H9 (cell line): ENCODE results near the gene LRMDA. TPM values are rescaled to one million over a fixed set of nuclear protein-coding genes. Genes with fewer than 3 reads are reported as not detected.

ENCODE experiments used
- DNase-seq: peaks from one replicate; pipeline ENCODE4 v3.0.0-alpha.2; 2017
- H2AFZ ChIP-seq: one replicate; pipeline ENCODE4 v1.6.1; 2013; ENCODE audit warnings: mild to moderate bottlenecking, low read length, control low read depth, moderate library complexity
- H2AK5ac ChIP-seq: 2 replicates; pipeline ENCODE4 v1.6.1; 2013; ENCODE audit warnings: low read length, control low read depth, mixed read lengths; ENCODE audit not compliant: insufficient read length
- H2BK120ac ChIP-seq: one replicate; pipeline ENCODE4 v1.6.1; 2013; ENCODE audit warnings: low read depth, mild to moderate bottlenecking, low read length, control low read depth, inconsistent platforms; ENCODE audit not compliant: poor library complexity, severe bottlenecking
- H2BK12ac ChIP-seq: 2 replicates; pipeline ENCODE4 v1.6.1; 2013; ENCODE audit warnings: low read length, control low read depth, mixed read lengths, low read depth; ENCODE audit not compliant: insufficient read length
- H2BK15ac ChIP-seq: 2 replicates; pipeline ENCODE4 v1.6.1; 2013; ENCODE audit warnings: low read depth, low read length, control low read depth
- H2BK20ac ChIP-seq: one replicate; pipeline ENCODE4 v1.6.1; 2013; ENCODE audit warnings: low read depth, mild to moderate bottlenecking, low read length, control low read depth, inconsistent platforms; ENCODE audit not compliant: poor library complexity, severe bottlenecking
- H2BK5ac ChIP-seq: 2 replicates; pipeline ENCODE4 v1.6.1; 2013; ENCODE audit warnings: low read length, control low read depth, mixed read lengths; ENCODE audit not compliant: insufficient read length
- H3K14ac ChIP-seq: 2 replicates; pipeline ENCODE4 v1.6.1; 2013; ENCODE audit warnings: low read length, control low read depth; ENCODE audit not compliant: insufficient read depth
- H3K18ac ChIP-seq: 2 replicates; pipeline ENCODE4 v1.6.1; 2013; ENCODE audit warnings: low read depth, mild to moderate bottlenecking, mixed read lengths, low read length, control low read depth; ENCODE audit not compliant: insufficient read length
- H3K23ac ChIP-seq: 2 replicates; pipeline ENCODE4 v1.6.1; 2013; ENCODE audit warnings: low read length, control low read depth, mixed read lengths, low read depth; ENCODE audit not compliant: insufficient read length
- H3K23me2 ChIP-seq: 2 replicates; pipeline ENCODE4 v1.6.1; 2013; ENCODE audit warnings: low read depth, mild to moderate bottlenecking, mixed read lengths, low read length, control low read depth; ENCODE audit not compliant: insufficient read length, poor library complexity, severe bottlenecking
- H3K27ac ChIP-seq: 2 replicates; pipeline ENCODE4 v1.5.1; 2013; ENCODE audit warnings: low read length, control low read depth, mixed read lengths, low read depth; ENCODE audit not compliant: insufficient read length
- H3K27me3 ChIP-seq: 2 replicates; pipeline ENCODE4 v1.6.1; 2013; ENCODE audit warnings: low read length, control low read depth, inconsistent platforms; ENCODE audit not compliant: insufficient read depth
- H3K4ac ChIP-seq: 2 replicates; pipeline ENCODE4 v1.6.1; 2013; ENCODE audit warnings: low read depth, mild to moderate bottlenecking, control low read depth, inconsistent platforms, low read length, moderate library complexity
- H3K4me1 ChIP-seq: 2 replicates; pipeline ENCODE4 v1.6.1; 2013; ENCODE audit warnings: low read length, control low read depth, inconsistent platforms; ENCODE audit not compliant: insufficient read depth
- H3K4me2 ChIP-seq: 2 replicates; pipeline ENCODE4 v1.6.1; 2013; ENCODE audit warnings: low read length, control low read depth, mixed read lengths; ENCODE audit not compliant: insufficient read length, insufficient read depth
- H3K56ac ChIP-seq: 2 replicates; pipeline ENCODE4 v1.6.1; 2013; ENCODE audit warnings: low read depth, mild to moderate bottlenecking, mixed read lengths, low read length, control low read depth; ENCODE audit not compliant: insufficient read length
- H3K79me1 ChIP-seq: 2 replicates; pipeline ENCODE4 v1.6.1; 2013; ENCODE audit warnings: low read depth, mild to moderate bottlenecking, moderate library complexity, low read length, control low read depth, inconsistent platforms; ENCODE audit not compliant: insufficient read depth, poor library complexity, severe bottlenecking
- H3K79me2 ChIP-seq: 2 replicates; pipeline ENCODE4 v1.6.1; 2013; ENCODE audit warnings: low read length, control low read depth, inconsistent platforms; ENCODE audit not compliant: insufficient read depth
- H3K9ac ChIP-seq: 2 replicates; pipeline ENCODE4 v1.6.1; 2013; ENCODE audit warnings: low read length, control low read depth, mixed read lengths; ENCODE audit not compliant: insufficient read length; ENCODE audit errors: extremely low read depth
- H3K9me3 ChIP-seq: one replicate; pipeline ENCODE4 v1.6.1; 2013; ENCODE audit warnings: low read depth, low read length, inconsistent platforms; ENCODE audit not compliant: control insufficient read depth
- H3T11ph ChIP-seq: one replicate; pipeline ENCODE4 v1.6.1; 2013; ENCODE audit warnings: mild to moderate bottlenecking, low read length, control low read depth, inconsistent platforms
- H4K20me1 ChIP-seq: one replicate; pipeline ENCODE4 v1.6.1; 2013; ENCODE audit not compliant: control insufficient read depth, insufficient read length, insufficient read depth
- H4K5ac ChIP-seq: 2 replicates; pipeline ENCODE4 v1.6.1; 2013; ENCODE audit warnings: low read depth, mild to moderate bottlenecking, mixed read lengths, low read length, control low read depth; ENCODE audit not compliant: insufficient read length
- H4K8ac ChIP-seq: replicated peaks from 2 replicates; pipeline ENCODE4 v1.6.1; 2013; ENCODE audit warnings: low read length, control low read depth, mixed read lengths, low read depth; ENCODE audit not compliant: insufficient read length
- H4K91ac ChIP-seq: 2 replicates; pipeline ENCODE4 v1.6.1; 2013; ENCODE audit warnings: low read depth, mild to moderate bottlenecking, moderate library complexity, mixed read lengths, low read length, control low read depth; ENCODE audit not compliant: insufficient read length
- H3K27ac Mint-ChIP-seq, 3 experiments: 2 replicates in 2 of 3; 3 replicates in 1 of 3; pipeline ENCODE4 v1.8.0; 2020 to 2021; ENCODE audit warnings: mixed read lengths in 3 of 3, mild to moderate bottlenecking in 1 of 3, moderate library complexity in 1 of 3
- H3K27me3 Mint-ChIP-seq: 2 replicates; pipeline ENCODE4 v1.8.0; 2021; ENCODE audit warnings: low read depth, mild to moderate bottlenecking, moderate library complexity, mixed read lengths
- H3K36me3 Mint-ChIP-seq, 3 experiments: 2 replicates in 2 of 3; 3 replicates in 1 of 3; pipeline ENCODE4 v1.8.0; 2020 to 2021; ENCODE audit warnings: low read depth in 3 of 3, mixed read lengths in 3 of 3; ENCODE audit not compliant: insufficient read depth in 1 of 3
- H3K4me1 Mint-ChIP-seq, 2 experiments: 2 replicates each; pipeline ENCODE4 v1.8.0; 2020; ENCODE audit warnings: mixed read lengths in 2 of 2
- H3K4me3 Mint-ChIP-seq, 2 experiments: 2 replicates in 1 of 2; 3 replicates in 1 of 2; pipeline ENCODE4 v1.8.0; 2020 to 2021; ENCODE audit warnings: mild to moderate bottlenecking in 2 of 2, mixed read lengths in 2 of 2, moderate library complexity in 1 of 2
- H3K9me3 Mint-ChIP-seq, 2 experiments: 2 replicates in 1 of 2; 3 replicates in 1 of 2; pipeline ENCODE4 v1.8.0; 2020; ENCODE audit warnings: mild to moderate bottlenecking in 2 of 2, mixed read lengths in 2 of 2, moderate library complexity in 1 of 2
- WGBS: extraction: QIAGEN DNeasy Blood & Tissue Kit; methylation state at CpG from one replicate; pipeline ENCODE4 v1.1.7; 2013; ENCODE audit warnings: missing lambda C conversion rate, low lambda C conversion rate, mixed read lengths; ENCODE audit not compliant: insufficient read length; ENCODE audit errors: extremely low coverage; 5-methylcytosine and 5-hydroxymethylcytosine counted together
- total RNA-seq: library from RNA; stranded (reverse); gene quantifications from 2 replicates; pipeline ENCODE4 v1.2.1, GENCODE V29; 2021
- TF ChIP-seq, protein P1 (sequence below): fragments of 200-600 bp; sonication (generic); conservative IDR thresholded peaks from 3 replicates; pipeline ENCODE4 v1.8.0; 2021; ENCODE audit warnings: antibody characterized with exemption, mild to moderate bottlenecking

The LRMDA gene
- total RNA-seq, 1 experiment from 2014 or later, result 1.8 TPM

DNA sequence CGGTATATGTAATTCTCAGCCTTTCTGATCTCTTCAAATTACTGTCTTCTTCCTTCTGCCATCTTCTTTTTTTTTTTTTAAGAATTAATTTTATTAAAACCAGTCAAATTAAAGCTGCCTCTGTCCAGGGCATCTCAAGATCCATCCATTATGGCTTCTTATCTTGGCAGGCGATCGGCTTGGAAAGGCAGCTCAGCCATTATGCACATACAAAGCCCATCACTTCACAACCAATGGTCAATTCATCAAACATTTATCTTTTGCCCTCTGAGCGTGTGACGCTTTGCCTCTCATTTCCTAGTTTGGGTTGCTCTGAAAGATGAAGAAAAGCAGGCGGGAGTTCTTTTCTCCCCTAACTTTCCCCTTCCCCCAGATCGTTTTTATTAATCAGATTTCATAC is 591.6 kb downstream of the LRMDA start:
- Histone ChIP-seq H2AFZ (no peak overlapping the region), H3K56ac (no peak overlapping the region), H3T11ph (no peak overlapping the region), H4K5ac (no peak overlapping the region), H4K20me1 (no peaks in the 10 kb centered on the region), H3K27ac (no peak overlapping the region), H3K9me3 (no peaks in the 10 kb centered on the region), H3K9ac (no peak overlapping the region), H3K4me1 (no peaks in the 10 kb centered on the region), H3K18ac (no peak overlapping the region), H3K4me2 (no peak overlapping the region), H3K23me2 (no peaks in the 10 kb centered on the region), H2AK5ac (no peak overlapping the region), H2BK12ac (no peak overlapping the region), H2BK120ac (no peak overlapping the region), H2BK5ac (no peak overlapping the region), H3K79me2 (no peaks in the 10 kb centered on the region), H3K14ac (no peak overlapping the region), H3K4ac (no peak overlapping the region), H3K27me3 (no peaks in the 10 kb centered on the region), H2BK20ac (no peak overlapping the region), H3K79me1 (no peaks in the 10 kb centered on the region), H4K91ac (no peak overlapping the region), H3K23ac (no peak overlapping the region), H4K8ac (no peak overlapping the region), H2BK15ac (no peak overlapping the region)
- no peak overlapping the region for H3K4me3 Mint-ChIP-seq
- no peak overlapping the region for H3K27ac Mint-ChIP-seq
- no peaks in the 10 kb centered on the region for H3K9me3 Mint-ChIP-seq
- TF ChIP-seq, protein P1, sequence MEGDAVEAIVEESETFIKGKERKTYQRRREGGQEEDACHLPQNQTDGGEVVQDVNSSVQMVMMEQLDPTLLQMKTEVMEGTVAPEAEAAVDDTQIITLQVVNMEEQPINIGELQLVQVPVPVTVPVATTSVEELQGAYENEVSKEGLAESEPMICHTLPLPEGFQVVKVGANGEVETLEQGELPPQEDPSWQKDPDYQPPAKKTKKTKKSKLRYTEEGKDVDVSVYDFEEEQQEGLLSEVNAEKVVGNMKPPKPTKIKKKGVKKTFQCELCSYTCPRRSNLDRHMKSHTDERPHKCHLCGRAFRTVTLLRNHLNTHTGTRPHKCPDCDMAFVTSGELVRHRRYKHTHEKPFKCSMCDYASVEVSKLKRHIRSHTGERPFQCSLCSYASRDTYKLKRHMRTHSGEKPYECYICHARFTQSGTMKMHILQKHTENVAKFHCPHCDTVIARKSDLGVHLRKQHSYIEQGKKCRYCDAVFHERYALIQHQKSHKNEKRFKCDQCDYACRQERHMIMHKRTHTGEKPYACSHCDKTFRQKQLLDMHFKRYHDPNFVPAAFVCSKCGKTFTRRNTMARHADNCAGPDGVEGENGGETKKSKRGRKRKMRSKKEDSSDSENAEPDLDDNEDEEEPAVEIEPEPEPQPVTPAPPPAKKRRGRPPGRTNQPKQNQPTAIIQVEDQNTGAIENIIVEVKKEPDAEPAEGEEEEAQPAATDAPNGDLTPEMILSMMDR, result no peak
- H3K36me3 Mint-ChIP-seq, result no peaks in the 10 kb centered on the region
- H3K27me3 Mint-ChIP-seq, result no peaks in the 10 kb centered on the region
- whole genome bisulfite sequencing, result no CpG with 5 or more reads among the region's 7 CpGs
- DNase-seq, result no peak
- no peaks in the 10 kb centered on the region for H3K4me1 Mint-ChIP-seq
